Stimulated activated CD8-positive, alpha-beta memory T cell treated with anti-CD3 and anti-CD28 coated beads, Interleukin-7, amount 100 ng/mL, for 24 hours (primary cell): ENCODE measurements around the gene SRRD.
"Not testable (repeated sequence)": the region's sequence is repeated elsewhere in the genome, so short reads cannot be mapped to it uniquely, and the experiment has no call there.

ENCODE experiments used
- DNase-seq: peaks from one replicate; pipeline ENCODE4 v3.0.0-alpha.2; 2020; ENCODE audit warnings: low read depth

The SRRD gene

DNA sequence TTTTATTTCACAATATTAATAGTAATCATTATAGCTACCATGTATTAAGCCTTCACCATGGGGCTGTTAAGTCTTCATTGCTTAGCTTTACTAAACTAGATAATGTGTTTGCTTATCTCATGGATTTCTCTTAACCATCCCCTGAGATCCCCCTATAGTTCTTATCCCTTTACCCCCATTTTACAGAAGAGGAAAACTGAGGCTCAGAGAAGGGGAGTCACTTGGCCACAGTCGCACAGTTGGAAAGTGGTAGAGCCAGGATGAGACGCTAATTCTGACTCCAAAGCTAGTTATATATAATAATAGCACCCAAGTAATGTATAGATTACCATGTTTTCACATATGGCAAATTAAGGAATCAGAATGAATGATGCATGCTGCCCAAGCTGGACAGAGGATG, 38.3 kb downstream of the SRRD start:
- no peak for DNase-seq

DNA sequence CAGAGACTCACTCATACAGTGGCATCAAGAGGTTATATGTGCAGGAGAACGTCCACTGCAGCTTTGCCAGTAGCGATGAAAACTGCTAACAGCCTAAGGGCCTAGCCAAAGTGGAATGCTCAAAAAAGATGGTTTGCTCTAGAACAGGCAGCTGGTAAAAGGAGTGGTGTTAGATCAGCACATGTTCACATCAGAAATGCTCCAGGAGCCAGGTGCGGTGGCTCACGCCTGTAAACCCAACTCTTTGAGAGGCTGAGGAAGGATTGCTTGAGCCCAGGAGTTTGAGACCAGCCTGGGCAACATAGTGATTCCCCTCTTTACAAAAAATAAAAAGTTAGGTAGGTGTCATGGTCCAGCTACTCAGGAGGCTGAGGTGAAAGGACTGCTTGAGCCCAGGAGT, 38.9 kb downstream of the SRRD start:
- DNase-seq: no peak

DNA sequence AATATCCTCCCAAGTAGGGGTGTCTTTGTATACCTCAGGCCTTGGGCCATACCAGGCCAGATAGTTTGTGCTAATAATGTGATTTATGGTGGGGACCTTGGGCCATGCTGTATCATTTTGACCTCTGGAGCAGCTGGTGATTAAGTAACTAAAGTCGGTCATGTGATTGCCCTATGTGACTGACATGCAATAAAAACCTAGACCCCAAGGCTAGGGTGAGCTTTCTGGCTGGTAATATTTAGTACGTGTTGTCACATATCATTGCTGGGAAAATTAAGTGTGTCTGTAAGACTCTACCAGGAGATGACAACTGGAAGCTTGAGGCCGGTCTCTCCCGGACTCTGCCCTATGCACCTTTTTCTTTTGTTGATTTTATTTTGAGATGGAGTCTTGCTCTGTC, 41.2 kb downstream of the SRRD start:
- DNase-seq: no peak

DNA sequence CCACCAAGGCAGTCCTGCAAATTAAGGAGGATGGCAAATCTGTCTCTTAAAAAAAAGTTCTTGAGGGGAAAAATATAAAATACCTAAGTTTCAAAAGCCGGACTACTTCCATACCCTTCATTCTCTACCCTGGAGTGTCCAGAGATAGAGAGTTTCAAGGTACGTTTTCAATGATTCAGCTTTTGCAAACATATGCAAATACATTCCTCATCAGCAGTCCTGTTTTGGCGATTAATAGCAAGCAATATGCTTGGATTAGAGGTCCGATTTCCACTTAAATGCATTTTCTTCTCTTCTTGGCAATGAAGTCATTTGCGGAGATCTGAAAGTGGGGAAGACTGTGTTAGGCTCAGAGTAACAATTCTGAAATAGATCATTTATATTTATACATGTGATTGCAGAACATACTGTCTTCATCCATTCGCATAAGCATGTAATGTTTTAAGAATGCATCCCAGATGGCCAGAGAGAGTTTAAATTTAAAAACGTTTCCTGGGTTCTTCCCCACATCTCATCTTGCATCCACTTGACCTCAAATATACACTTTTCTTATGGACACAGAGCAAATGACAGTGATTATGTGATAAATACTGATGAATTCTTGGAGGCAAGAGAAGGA, 42.4 kb downstream of the SRRD start:
- DNase-seq: no peak

DNA sequence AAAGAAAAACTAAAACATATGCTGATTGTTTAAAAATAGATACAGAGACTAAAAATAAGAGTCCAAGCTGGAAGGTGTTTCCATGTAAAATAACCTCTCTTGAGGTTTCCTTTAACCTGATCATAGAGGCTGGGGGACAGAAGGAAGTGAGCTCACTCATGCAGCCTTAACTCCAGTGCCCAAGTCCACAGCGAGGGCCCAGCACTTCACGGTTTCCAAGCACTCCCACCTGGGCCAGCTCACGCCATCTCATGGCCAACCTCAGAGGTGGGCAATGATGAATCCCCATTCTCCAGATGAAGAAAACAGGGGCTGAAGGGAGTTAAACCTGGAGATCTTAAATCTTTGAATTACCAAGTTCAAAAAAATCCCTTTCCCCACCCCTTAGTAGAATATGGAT, 43.5 kb downstream of the SRRD start:
- no peak for DNase-seq

DNA sequence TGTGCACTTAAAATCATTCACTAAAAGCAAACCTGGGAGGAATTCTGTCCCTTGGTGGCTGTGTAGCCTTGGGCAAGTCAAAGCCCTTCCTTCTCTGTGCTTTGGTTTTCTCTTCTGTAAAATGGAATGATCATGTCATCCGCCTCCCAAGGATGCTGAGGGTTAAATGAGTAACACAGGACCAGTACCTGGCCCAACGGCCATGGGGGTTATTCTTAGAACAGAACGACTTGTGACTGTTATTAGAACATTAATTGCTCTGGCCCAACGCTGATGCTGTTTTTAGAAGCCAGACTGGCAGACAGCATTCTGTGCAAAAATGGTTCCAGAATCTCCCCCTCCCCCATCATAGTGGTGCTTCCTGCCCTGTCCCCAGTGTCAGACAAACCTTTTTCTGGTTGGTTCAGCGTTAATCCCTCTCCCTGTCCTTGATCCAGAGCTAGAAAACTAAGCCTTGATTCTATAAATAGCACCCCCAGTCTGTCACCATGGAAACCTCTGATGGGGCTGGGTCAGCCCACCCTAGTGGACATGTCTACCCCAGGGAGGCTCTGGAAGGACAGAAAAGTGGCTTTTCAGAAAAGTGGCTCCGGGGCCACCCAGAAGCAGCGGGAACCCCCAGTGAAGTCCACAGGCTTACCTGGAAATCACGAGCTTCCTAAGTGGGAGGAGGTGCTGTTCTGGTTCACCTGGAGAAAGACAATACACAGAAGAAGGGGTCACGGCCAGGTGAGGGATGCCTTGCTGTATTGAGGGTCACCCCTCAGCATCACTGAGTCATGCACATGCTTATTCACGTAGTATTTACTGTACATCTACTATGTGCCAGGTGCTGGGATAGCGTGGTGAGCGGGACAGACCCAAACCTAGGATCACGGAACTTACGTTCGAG, 44.1 kb downstream of the SRRD start:
- no peak for DNase-seq

DNA sequence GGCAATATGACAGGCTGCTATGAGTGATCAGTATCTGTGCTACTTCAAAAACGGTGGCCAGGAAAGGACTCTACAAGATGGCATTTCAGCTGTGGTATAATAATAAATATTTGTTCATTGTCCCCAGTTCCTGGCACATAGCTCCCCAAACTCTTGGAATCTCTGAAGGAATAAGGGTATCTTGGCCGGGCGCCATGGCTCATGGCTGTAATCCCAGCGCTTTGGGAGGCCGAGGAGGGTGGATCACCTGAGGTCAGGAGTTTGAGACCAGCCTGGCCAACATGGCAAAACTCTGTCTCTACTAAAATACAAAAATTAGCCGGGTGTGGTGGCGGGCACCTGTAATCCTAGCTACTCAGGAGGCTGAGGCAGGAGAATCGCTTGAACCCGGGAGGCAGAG, 44.8 kb downstream of the SRRD start:
- DNase-seq: not testable (repeated sequence)

DNA sequence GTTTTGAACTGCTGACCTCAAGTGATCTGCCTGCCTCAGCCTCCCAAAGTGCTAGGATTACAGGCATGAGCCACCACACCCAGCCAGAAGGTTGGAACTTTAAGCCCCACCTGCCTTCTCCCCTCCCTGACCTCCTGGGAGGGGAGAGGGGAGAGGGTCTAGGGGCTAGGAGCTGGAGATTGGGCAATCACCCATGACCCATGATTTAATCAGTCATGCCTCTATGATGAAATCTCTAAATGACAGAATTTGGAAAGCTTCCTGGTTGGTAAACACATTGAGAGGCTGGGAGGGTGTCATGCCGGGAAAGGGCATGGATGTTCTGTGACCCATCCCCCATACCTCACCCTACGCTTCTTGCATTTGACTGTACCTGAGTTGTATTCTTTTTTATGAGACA, 45.7 kb downstream of the SRRD start:
- DNase-seq: no peak

DNA sequence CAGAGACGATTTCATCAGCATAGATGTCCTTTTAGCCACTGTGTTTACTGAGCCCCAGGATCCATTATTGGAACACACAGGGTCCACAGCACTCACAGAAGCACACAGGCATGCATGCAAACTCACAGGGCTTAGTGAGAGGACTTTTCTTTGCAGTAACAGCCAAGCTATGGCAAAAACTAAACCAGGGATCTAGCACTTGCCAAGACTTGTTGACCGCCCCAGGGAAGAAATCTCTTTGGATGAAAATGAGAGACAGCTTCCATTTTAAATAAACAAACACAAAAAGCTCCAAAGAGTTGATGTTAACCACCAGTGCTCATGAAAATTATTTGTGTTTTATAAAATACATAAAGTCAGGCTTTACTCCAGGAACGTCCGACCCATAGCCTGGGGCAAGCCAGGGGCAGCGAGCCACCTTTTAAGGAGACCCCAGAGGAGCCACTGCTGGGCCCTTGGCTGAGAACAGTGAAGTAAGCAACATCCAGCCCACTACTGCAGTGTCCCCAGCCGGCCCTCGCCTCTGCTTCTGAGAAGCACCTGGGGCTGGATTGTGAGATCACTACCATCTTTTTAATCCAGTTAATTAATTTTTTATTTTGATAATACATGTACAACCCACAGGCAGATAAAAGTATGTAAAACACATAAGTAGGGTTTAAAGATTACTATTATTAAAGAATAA, 50.6 kb downstream of the SRRD start:
- no peak for DNase-seq

DNA sequence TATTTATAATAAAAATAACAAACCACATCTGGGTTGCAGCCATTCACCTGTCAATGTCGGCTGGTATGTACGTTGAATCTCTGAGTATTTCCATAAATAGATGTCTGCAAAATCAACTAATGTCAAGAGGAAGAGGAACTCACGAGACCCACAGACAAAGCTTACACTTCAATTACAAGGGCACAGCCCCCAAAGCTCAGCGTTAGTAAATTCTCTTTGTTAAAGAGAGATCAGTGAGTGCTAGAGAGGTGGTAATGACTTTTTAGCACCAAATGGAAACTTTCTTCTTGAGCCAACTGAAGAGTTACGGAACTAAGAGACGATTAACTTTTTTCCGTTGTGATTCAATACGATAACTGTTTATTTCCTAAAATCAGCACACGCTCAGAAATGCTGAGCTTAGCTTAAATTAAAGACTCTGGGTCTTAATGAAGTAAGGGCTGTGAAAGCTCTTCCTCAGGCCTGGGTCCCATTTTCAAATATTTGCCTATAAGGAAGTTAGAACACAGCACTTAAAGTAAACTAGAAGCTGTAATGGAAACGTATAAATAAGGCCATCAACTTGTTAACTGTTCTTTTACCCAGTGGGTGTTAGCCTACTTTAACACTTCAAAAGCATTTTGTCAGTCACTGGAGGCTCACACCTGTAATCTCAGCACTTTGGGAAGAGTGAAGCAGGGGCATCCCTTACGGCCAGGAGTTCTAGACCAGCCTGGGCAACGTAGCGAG, 51.4 kb downstream of the SRRD start:
- DNase-seq: no peak

DNA sequence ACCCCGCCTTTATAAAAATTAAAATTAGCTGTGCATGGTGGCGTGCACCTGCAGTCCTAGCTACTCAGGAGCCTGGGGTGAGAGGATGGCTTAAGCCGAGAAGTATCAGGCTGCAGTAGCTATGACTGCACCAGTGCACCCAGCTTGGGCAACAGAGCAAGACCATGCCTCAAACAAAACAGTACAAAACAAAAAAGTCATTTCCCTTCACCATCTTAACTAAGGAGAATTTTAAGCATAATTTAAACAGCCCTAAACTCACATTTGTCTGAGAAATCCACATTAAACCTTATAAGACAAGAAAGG, 51.9 kb downstream of the SRRD start:
- no peak for DNase-seq

DNA sequence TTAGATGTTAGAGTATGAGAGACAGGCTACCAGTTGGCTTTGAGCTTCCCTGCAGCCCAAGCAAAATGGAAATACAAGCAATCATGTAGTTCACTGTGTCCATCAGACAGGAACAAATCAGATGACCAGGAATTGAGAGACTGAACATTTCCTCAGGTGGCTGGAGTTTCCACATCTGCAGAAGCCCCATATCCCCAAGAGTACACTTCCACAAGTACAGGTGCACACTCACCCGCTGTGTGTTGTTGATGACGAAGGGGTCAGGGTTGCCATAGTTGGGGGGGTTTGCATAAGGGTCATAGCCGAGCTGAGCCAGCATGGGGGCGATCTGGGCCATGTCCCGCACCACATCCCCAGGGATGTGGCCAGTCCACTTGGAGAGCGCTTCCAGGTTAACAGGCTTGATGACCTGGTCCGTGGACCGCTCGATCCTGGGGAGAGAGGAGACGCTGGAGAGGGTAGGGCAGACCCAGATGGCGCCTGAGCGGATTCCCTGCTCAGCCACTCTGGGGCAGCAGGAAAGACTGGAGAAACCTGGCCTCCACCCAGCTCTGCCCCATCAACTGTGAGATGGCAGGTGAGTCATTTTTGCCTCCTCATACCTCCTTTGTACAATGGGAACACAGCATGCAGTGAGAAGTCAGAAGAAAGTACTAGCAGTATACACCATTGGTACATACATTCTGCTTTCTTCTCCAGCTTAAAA, 52.5 kb downstream of the SRRD start:
- no peak for DNase-seq

DNA sequence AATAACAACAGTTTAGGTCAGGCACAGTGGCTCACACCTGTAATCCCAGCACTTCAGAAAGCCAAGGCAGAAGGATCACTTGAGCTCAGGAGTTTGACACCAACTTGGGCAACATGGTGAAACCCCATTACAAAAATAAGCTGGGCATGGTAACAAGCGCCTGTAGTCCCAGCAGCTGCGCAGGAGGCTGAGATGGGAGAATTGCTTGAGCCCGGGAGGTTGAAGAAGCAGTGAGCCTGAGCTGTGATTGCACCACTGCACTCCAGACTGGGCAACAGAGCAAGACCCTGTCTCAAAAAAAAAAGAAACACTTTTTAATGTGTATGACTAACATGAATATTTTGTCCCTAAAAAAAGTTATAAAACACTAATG, 53.1 kb downstream of the SRRD start:
- no peak for DNase-seq

DNA sequence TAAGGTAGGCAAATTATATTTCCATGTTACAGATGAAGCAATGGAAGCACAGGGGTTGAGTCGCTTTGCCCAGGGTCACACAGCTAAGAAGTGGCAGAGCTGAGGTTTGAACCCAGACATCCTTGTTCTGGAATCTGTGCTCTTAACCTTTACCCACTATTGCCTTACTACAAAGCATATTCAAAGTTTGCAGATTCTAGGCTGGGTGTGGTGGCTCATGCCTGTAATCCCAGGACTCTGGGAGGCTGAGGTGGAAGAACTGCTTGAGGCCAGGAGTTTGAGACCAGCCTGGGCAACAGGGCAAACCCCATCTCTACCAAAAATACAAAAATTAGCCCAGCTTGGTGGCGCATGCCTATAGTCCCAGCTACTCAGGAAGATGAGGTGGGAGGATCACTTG, 56.4 kb downstream of the SRRD start:
- DNase-seq: no peak

DNA sequence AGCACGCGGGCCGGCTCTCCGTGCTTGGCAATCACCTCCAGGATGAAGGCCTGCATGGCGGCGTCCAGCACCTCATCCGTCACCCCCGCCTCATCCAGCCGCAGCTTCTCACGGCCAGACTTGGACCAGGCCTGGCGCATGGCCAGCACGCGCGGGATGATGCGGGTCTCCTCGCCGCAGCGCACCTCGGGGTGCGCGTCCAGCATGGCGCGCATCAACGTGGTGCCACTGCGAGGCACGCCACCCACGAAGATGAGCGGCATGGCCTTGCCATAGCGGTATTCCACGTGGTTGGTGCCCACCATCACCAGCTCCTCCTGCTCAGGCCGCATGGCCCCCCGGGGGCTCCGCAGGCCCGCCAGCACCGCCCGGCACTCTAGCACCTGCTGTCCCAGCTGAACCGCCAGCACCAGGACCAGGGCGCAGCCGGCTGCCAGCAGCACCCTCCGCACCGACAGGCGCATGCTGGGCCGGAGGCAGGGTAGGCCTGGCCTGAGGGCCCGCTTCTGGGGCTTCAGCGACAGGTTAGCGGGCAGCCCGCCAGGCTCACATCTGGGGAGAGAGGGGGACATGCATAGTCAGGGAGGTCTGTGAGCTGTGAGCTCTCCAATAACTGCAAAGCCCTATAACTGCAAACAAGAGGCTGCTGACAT, 57.6 kb downstream of the SRRD start:
- no peak for DNase-seq

DNA sequence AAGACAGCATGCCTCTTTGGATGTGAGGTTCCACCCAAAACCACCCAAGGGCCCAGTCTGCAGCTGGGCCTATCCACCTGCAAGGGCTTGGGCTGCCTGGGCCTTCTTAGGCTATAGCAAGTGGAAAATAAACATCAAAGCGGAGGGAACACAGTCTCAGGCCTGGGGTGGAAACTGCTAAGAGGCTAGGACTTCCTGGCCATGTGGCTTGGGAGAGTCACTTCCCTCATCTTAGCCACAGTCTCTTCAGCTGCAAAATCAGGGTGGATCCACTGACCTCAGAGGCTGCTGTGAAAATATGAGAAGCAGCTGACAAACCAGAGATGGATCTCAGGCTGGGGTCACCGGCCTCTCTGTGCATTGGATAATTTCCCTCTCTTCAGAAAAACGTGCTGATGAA, 59.2 kb downstream of the SRRD start:
- no peak for DNase-seq
